ENCODE data around the gene ARSK.

Gene ARSK

GRCh38 chr5:95557841-95558240 is 2.9 kb downstream of the ARSK start:
- no peak overlapping the region for H3K4me3 ChIP-seq (ENCODE audit: low read depth, low read length)
- no peak for TF ChIP-seq CTCF (IDR thresholded peaks at IDR 0.05; ENCODE audit: borderline replicate concordance, insufficient read depth, low read depth, low read length)

- H3K4me3 ChIP-seq (ENCODE audit: low read depth, low read length), result no peak overlapping the region
- no peak for TF ChIP-seq CTCF (IDR thresholded peaks at IDR 0.05; ENCODE audit: borderline replicate concordance, insufficient read depth, low read depth, low read length)
Measured at GRCh38 chr5:95562282-95562681, 7.4 kb downstream of the ARSK start.

- no peak for TF ChIP-seq CTCF (IDR thresholded peaks at IDR 0.05; ENCODE audit: borderline replicate concordance, insufficient read depth, low read depth, low read length)
- H3K4me3 ChIP-seq (ENCODE audit: low read depth, low read length), result no peak overlapping the region
Measured at GRCh38 chr5:95563367-95563766, 8.5 kb downstream of the ARSK start.

GRCh38 chr5:95564450-95564849 is 9.5 kb downstream of the ARSK start:
- no peak overlapping the region for H3K4me3 ChIP-seq (ENCODE audit: low read depth, low read length)
- no peak for TF ChIP-seq CTCF (IDR thresholded peaks at IDR 0.05; ENCODE audit: borderline replicate concordance, insufficient read depth, low read depth, low read length)

- TF ChIP-seq CTCF (IDR thresholded peaks at IDR 0.05; ENCODE audit: borderline replicate concordance, insufficient read depth, low read depth, low read length), result no peak
- no peak overlapping the region for H3K4me3 ChIP-seq (ENCODE audit: low read depth, low read length)
Measured at GRCh38 chr5:95565280-95565920, 10.5 kb downstream of the ARSK start.

GRCh38 chr5:95572016-95572415 is 17.1 kb downstream of the ARSK start:
- H3K4me3 ChIP-seq (ENCODE audit: low read depth, low read length), result no peak overlapping the region
- TF ChIP-seq CTCF (IDR thresholded peaks at IDR 0.05; ENCODE audit: borderline replicate concordance, insufficient read depth, low read depth, low read length), result no peak

GRCh38 chr5:95581576-95581975 is 26.7 kb downstream of the ARSK start:
- no peak overlapping the region for H3K4me3 ChIP-seq (ENCODE audit: low read depth, low read length)
- TF ChIP-seq CTCF (IDR thresholded peaks at IDR 0.05; ENCODE audit: borderline replicate concordance, insufficient read depth, low read depth, low read length), result no peak
